K562 (cell line): ENCODE results near the gene TBC1D1. TPM values are rescaled to one million over a fixed set of nuclear protein-coding genes. Genes with fewer than 3 reads are reported as not detected.

Experiments
- ATAC-seq: fragments of 200-7000 bp; cut with Tn5 transposase; 3 replicates; pipeline ENCODE4 v1.9.1; 2020; ENCODE audit warnings: moderate library complexity
- BruUV-seq: library from RNA; stranded (reverse); fragments of 400-500 nt; replicated peaks from 2 replicates; lab custom pipeline; 2021; lab: Mats Ljungman, UMichigan
- CTCF ChIA-PET: fragments of 300-600 bp; formaldehyde crosslinking; extraction: SDS; loops from one replicate; lab custom pipeline; 2021; ENCODE audit warnings: low intra/inter-chr PET ratio; lab: Yijun Ruan, JAX
- POLR2A ChIA-PET: fragments of 300-600, 350-650 bp; sonication (Branson Sonifier 250); formaldehyde crosslinking; extraction: SDS; loops from one replicate; lab custom pipeline; 2021; ENCODE audit warnings: antibody characterized with exemption, inconsistent platforms; lab: Yijun Ruan, JAX
- DNase-seq, 4 experiments: peaks; one replicate each; pipeline versions ENCODE4 v3.0.0 to v3.0.0-alpha.2; 2011 to 2018; ENCODE audit warnings: low spot score in 3 of 4, mixed read lengths in 3 of 4; ENCODE audit errors: extremely low read depth in 1 of 4
- FAIRE-seq: peaks from 2 replicates; lab custom pipeline; 2011; peaks lifted over from hg19 to GRCh38; lab: Jason Lieb, UNC
- H2AFZ ChIP-seq: 2 replicates; pipeline ENCODE4 v1.6.0; 2011; ENCODE audit warnings: low read depth, low read length, control low read depth, inconsistent platforms
- H3K27ac ChIP-seq: fragments of 200-600 bp; 3 replicates; pipeline ENCODE4 v1.8.0; 2011; ENCODE audit warnings: low read depth, mild to moderate bottlenecking, control low read depth, inconsistent platforms, low read length, moderate library complexity, mixed read lengths; ENCODE audit errors: extremely low read depth
- H3K27me3 ChIP-seq, 2 experiments: fragments of 300-600 bp in 1 of 2; 2 replicates in 1 of 2; 3 replicates in 1 of 2; pipeline versions ENCODE4 v1.6.0 to v1.8.0; 2011; ENCODE audit warnings: inconsistent platforms in 2 of 2, low read length in 2 of 2, mild to moderate bottlenecking in 1 of 2, mixed read lengths in 1 of 2, moderate library complexity in 1 of 2; ENCODE audit not compliant: control insufficient read depth in 2 of 2, insufficient read depth in 2 of 2
- H3K36me3 ChIP-seq: fragments of 300-600 bp; 3 replicates; pipeline ENCODE4 v1.8.0; 2011; ENCODE audit warnings: mild to moderate bottlenecking, low read length, inconsistent platforms; ENCODE audit not compliant: control insufficient read depth, insufficient read depth
- H3K4me1 ChIP-seq, 2 experiments: fragments of 200-600 bp in 1 of 2; replicated peaks in 1 of 2; 2 replicates in 1 of 2; 3 replicates in 1 of 2; pipeline versions ENCODE4 v1.5.1 to v1.8.0; 2011; ENCODE audit warnings: inconsistent platforms in 2 of 2, low read length in 2 of 2, mild to moderate bottlenecking in 1 of 2, mixed read lengths in 1 of 2, moderate library complexity in 1 of 2; ENCODE audit not compliant: control insufficient read depth in 2 of 2, insufficient read depth in 2 of 2
- H3K4me2 ChIP-seq: 2 replicates; pipeline ENCODE4 v1.6.1; 2011; ENCODE audit warnings: low read length, control low read depth, inconsistent platforms, mixed read lengths; ENCODE audit not compliant: insufficient read depth
- H3K4me3 ChIP-seq: fragments of 200-600 bp; sonication (generic), shearing (Covaris generic); 2 replicates; pipeline ENCODE4 v1.5.1; 2016; ENCODE audit warnings: control low read depth, inconsistent platforms
- H3K79me2 ChIP-seq: fragments of 200-600 bp; 3 replicates; pipeline ENCODE4 v1.8.0; 2011; ENCODE audit warnings: low read length, inconsistent platforms; ENCODE audit not compliant: control insufficient read depth, insufficient read depth
- H3K9ac ChIP-seq, 2 experiments: 2 replicates each; pipeline versions ENCODE4 v1.6.0 to v1.6.1; 2011; ENCODE audit warnings: low read depth in 2 of 2, low read length in 2 of 2, control low read depth in 1 of 2, inconsistent platforms in 1 of 2, mild to moderate bottlenecking in 1 of 2, mixed read lengths in 1 of 2; ENCODE audit not compliant: insufficient read depth in 1 of 2
- H3K9me1 ChIP-seq: one replicate; pipeline ENCODE4 v1.6.0; 2011; ENCODE audit warnings: inconsistent platforms, mild to moderate bottlenecking, low read length, moderate library complexity; ENCODE audit not compliant: control insufficient read depth, insufficient read depth
- H3K9me3 ChIP-seq: replicated peaks from 2 replicates; pipeline ENCODE4 v1.5.1; 2011; ENCODE audit warnings: low read depth, low read length, inconsistent platforms; ENCODE audit not compliant: control insufficient read depth, insufficient read depth
- H4K20me1 ChIP-seq: replicated peaks from 2 replicates; pipeline ENCODE4 v1.6.1; 2011; ENCODE audit warnings: low read length, inconsistent platforms, mixed read lengths; ENCODE audit not compliant: control insufficient read depth, insufficient read depth
- SPI1 ChIP-seq: IDR thresholded peaks from 2 replicates; pipeline ENCODE4 v1.6.1; 2011; ENCODE audit warnings: low read depth, low read length, control low read depth, borderline replicate concordance
- WGBS: fragments of 100-300 bp; shearing (Covaris generic); methylation state at CpG from one replicate; pipeline ENCODE4 v1.1.6; 2016; ENCODE audit warnings: low coverage, mixed read lengths; ENCODE audit not compliant: insufficient coverage; ENCODE audit errors: missing lambda C conversion rate; 5-methylcytosine and 5-hydroxymethylcytosine counted together
- in situ Hi-C: fragments of 300-500 bp; cut with MboI; formaldehyde crosslinking; loops from 4 replicates; pipeline ENCODE4 v1.15.0; 2018; ENCODE audit warnings: inconsistent platforms, mixed read lengths
- intact Hi-C: fragments of 100-400 bp; cut with micrococcal nuclease; formaldehyde crosslinking; loops from 2 replicates; pipeline ENCODE4 v1.14.2; 2022
- polyA plus RNA-seq, 8 experiments: library from polyadenylated mRNA; depleted of rRNA in 4 of 8; stranded (reverse) in 5 of 8; unstranded in 3 of 8; fragments of >200 nt; fragmentation: Nextera tagmentation in 2 of 8; fragmentation: Illumina TruSeq in 1 of 8; extraction: Ambion mirVana in 2 of 8; extraction: Trizol in 1 of 8; gene quantifications; 2 replicates each; pipeline versions ENCODE4 v1.2.1 to v1.2.3, GENCODE V29; 2011 to 2014; ENCODE audit warnings: inconsistent platforms in 1 of 8, missing spikeins in 1 of 8
- total RNA-seq, 7 experiments: library from RNA; depleted of rRNA in 6 of 7; stranded (reverse); fragments of >200 nt in 6 of 7; fragmentation: Illumina TruSeq in 2 of 7; extraction: Trizol in 2 of 7; gene quantifications; 2 replicates each; pipeline versions ENCODE4 v1.2.1 to v1.2.3, GENCODE V29; 2011 to 2021; ENCODE audit warnings: low replicate concordance in 1 of 7
- TF ChIP-seq, protein P1 (sequence below): IDR thresholded peaks from 3 replicates; pipeline ENCODE4 v1.6.1; 2011; ENCODE audit warnings: borderline replicate concordance, mild to moderate bottlenecking; ENCODE audit not compliant: insufficient read length, insufficient read depth

Gene TBC1D1
- total and polyA plus RNA-seq, 9 of the 15 experiments (the other 6 are each of a cell fraction or from before 2014, with no cell fraction given): 0.59 to 14.2 (median 8.8) TPM

DNA sequence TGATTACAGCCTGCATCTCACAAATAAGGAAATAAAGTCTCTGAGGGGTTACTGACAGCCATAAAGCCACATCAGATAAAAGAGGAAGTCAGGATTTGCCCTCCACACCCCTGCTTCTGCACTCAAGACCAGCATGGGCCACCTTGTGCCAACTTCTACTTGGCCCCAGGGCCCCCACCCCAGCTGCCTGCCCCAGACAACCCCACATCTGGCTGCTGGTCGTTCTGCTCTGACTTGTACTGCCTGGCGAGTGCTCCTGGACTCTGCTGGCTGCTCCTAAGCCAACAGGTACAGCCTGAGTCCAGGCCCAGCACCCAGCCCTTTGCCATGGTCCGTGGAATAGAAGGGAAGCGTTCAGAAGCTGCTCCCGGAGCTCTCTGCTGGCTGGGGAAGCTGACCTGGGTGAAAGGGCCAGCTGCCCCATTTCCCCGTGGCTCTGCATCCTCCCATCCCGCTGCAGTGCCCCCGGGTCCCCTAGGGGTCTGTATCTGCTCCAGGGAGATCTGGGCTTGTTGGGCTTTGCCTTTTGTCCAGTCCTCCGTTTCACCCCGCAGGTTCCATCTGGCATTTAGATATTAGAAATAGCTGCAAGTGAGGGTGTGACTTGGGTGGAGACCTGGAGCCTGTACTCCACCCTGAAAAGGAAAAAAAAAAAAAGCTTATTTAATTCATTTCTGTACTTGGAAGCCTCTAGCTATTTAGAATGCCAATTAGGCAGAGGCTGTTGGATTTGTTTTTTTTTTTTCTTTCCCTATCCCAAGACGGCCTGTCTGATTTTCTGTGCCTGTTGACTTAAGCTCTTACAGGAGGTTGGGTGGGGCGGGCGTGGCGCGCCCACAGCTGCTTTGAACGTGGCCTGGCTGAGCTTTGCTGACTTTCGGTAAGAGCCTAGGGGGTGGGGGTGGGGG is 264.1 kb downstream of the TBC1D1 start:
- DNase-seq: peak in 1 of 4 experiments; percentile 38
- no peaks in the 10 kb centered on the region for H3K9me1 ChIP-seq
- in situ Hi-C loops: no loop called here
- peaks cover 5% of the 10 kb centered on the region in 2 experiments; a peak in 4 of 5 replicates for H3K4me1 ChIP-seq
- H3K9ac ChIP-seq: peak overlapping the region in 1 of 2 experiments; percentile 27; a peak in 1 of 4 replicates
- ATAC-seq: peak; percentile 78
- BruUV-seq: no TSS peak
- FAIRE-seq: no peak
- no peaks in the 10 kb centered on the region for H3K79me2 ChIP-seq
- 4% methylated on average over 10 of the region's 17 CpGs for WGBS
- H3K27ac ChIP-seq: no peak overlapping the region
- no peaks in the 10 kb centered on the region for H3K9me3 ChIP-seq
- TF ChIP-seq, protein P1, sequence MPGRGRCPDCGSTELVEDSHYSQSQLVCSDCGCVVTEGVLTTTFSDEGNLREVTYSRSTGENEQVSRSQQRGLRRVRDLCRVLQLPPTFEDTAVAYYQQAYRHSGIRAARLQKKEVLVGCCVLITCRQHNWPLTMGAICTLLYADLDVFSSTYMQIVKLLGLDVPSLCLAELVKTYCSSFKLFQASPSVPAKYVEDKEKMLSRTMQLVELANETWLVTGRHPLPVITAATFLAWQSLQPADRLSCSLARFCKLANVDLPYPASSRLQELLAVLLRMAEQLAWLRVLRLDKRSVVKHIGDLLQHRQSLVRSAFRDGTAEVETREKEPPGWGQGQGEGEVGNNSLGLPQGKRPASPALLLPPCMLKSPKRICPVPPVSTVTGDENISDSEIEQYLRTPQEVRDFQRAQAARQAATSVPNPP: no peak
- TF ChIP-seq SPI1: peak; percentile 75
- H4K20me1 ChIP-seq: no peaks in the 10 kb centered on the region
- H3K4me2 ChIP-seq: no peak overlapping the region
- intact Hi-C loops: no loop called here
- no peak overlapping the region for H3K4me3 ChIP-seq
- H3K36me3 ChIP-seq: no peaks in the 10 kb centered on the region
- CTCF ChIA-PET: no interaction called here
- peaks cover 6 to 15% of the 10 kb centered on the region in 2 experiments; a peak in 3 of 5 replicates for H3K27me3 ChIP-seq
- POLR2A ChIA-PET: interaction anchor here (0.6 to 1.0 kb wide), 4 partner anchors 24 to 537 kb away, joined by 3 read pairs; no protein-coding TSS in a partner anchor
- H2AFZ ChIP-seq: no peak overlapping the region
